Measurements from ENCODE around the gene TOE1.
"Not testable (repeated sequence)": the region's sequence is repeated elsewhere in the genome, so short reads cannot be mapped to it uniquely, and the experiment has no call there.

TOE1 gene

GRCh38 chr1:45354838-45355237 is 14.9 kb downstream of the TOE1 start:
- H3K4me3 ChIP-seq (ENCODE audit: low read depth, low read length) = no peak overlapping the region

DNA sequence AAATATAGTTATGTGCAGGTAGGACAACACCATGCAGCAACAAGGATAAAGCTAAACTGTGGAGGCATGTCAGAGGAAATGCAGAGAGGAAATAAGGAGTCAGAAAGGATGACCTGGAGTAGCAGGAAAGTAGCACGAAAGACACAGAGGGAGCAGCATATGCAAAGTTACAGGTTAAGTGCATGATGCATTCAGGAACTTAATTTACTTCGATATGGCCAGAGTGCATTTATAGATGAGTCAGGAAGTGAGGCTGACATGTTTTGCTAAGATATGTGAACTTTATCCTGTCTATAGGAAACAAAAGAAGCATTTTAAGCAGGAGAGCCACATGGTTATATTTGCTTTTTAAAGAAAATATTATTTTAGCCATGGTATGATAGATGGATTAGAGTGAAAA is 15.7 kb downstream of the TOE1 start:
- no peak overlapping the region for H3K4me3 ChIP-seq (ENCODE audit: low read depth, low read length)

DNA sequence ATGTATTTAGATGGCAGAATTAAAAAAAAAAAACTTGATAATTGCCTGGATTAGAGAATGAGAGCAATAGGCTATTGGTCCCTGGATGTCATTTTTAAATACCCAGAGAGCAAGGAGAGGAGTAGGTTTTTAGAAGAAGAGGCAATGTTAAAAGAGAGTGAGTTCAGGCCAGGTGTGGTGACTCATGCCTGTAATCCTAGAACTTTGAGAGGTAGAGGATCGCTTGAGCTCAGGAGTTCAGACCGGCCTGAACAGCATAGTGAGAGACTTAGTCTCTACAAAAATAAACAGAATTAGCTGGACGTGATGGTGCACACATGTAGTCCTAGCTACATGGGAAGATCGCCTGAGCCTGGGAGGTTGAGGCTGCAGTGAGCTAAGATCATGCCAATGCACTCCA is 16.2 kb downstream of the TOE1 start:
- no peak overlapping the region for H3K4me3 ChIP-seq (ENCODE audit: low read depth, low read length)

GRCh38 chr1:45359882-45360513 is 20.0 kb downstream of the TOE1 start:
- H3K4me3 ChIP-seq (ENCODE audit: low read depth, low read length) = no peak overlapping the region

DNA sequence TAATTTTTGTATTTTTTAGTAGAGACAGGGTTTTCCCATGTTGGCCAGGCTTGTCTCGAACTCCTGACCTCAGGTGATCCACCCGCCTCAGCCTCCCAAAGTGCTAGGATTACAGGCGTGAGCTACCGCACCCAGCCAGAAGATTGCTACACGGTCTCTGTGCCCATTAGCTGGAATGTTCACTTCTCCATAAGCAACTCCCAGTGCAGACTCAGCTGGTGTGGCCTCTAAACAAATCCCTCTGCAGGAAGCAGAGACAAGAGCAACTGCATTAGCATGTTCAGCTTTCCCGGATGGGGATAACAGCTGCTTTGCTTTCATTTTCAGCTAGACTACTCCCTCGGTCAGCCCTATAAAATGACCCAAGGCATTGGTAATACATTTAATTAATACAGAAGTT is 21.0 kb downstream of the TOE1 start:
- H3K4me3 ChIP-seq (ENCODE audit: low read depth, low read length) = not testable (repeated sequence)

DNA sequence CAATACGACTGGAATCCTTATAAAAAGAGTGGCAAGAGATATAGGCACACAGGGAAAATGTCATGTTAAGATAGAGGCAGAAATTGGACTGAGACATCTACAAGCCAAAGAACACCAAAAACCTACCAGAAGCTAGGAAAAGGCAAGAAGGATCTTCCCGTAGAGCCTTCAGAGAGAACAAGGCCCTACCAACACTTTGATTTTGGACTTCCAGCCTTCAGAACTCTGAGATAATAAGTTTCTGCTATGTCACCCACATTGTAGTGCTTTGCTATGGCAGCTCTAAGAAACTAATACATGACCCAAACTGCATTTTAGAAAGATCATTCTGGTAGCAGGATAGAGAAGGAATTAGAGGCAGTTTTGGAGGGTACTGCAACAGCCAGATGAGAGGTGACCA is 24.3 kb downstream of the TOE1 start:
- H3K4me3 ChIP-seq (ENCODE audit: low read depth, low read length) = no peak overlapping the region

- no peak overlapping the region for H3K4me3 ChIP-seq (ENCODE audit: low read depth, low read length)
These were observed 25.1 kb downstream of the TOE1 start for GRCh38 chr1:45365051-45365450.

DNA sequence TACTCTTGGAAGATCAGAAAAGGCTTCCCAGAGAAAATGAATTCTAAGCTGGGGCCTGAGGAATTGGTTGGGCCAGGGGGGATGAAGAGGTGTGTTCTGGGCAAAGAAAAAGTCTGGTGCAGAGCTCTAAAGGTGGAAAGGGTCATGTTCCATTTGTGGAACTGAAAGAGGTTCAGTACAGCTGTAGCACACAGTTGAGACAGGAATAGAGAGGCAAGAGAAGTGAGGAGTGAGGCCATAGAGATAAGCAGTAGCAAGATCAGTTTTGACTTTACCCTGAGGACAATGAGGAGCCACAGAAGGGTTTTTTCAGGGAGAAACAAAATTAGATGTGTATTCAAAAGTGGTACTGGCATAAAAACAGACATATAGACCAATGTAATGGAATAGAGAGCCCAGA is 30.6 kb downstream of the TOE1 start:
- H3K4me3 ChIP-seq (ENCODE audit: low read depth, low read length) = no peak overlapping the region

DNA sequence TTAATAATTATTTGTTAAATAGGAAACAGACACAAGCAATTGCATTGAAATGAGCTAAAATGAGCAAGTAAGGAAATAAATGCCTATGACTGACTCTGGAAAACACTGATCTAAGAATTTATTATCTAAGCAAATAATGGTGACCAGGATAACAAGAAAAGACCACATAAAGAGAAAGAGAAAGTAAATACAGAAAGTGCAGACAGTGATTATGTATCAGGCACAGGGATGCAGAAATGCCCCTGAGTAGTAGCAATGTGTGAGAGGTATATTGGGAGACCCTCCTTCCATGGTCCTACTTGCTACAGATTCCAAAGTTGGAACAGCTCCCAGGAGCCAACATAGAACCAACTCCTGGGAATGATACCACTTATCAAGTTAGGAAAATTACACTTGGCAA is 33.6 kb downstream of the TOE1 start:
- no peak overlapping the region for H3K4me3 ChIP-seq (ENCODE audit: low read depth, low read length)

DNA sequence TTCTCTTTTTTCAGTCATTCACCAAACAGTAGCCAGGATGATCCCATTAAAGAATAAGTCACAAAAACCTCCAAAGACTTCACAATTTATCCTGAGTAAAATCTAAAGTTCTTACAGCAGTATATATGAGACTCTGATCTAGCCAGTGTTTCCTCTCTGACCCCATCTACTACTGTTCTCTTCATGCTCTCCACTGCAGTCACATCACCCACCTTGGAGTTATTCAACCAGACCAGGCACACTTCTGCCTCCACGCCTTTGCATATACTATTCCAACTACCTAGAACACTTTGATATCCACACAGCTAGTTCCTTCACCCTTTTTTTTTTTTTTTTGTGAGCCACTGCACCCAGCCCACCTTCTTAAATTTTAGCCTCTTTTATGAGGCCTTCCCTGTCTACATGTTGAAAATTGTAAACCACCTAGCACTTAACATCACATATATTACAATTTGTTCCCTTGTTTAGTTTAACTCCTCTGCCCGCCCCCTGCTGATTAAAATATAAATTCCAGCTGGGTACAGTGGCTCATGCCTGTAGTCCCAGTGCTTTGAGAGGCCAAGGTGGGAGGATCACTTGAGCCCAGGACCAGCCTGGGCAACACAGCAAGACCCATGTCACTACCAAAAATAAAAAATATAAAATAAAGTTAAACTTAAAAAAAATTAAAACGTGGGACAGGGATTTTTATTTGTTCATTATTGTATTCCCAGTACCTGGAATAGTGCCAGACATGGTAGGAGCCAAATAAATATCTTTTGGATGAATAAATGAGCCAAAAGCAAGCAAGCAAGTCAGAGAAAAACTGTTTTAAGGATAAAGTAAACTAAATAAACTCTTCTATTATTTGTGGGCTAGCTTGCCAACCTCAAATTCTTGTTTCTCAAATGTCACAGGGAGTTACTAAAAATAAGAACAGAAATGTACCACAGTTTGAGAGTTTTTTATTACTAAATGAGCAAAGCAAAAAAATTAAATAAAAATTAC is 35.4 kb downstream of the TOE1 start:
- H3K4me3 ChIP-seq (ENCODE audit: low read depth, low read length) = no peak overlapping the region

DNA sequence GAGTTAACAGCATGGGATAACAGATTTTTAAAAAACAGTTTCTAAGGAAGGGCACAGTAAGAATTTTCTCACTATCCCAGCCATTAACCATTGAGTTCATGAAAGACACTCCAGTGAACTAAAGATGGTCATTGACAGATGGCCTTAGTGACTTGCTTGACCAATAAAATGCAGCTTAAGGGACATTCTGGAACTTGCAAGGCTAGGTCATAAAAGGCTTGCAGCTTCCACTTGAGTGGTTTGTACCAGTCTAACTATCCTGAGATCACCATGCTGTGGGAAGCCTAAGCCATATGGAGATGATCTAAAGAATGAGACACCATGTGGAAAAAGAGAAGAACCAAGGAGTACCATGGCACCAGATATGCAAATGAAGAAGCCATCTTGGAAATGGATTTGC is 38.2 kb downstream of the TOE1 start:
- no peak overlapping the region for H3K4me3 ChIP-seq (ENCODE audit: low read depth, low read length)

- H3K4me3 ChIP-seq (ENCODE audit: low read depth, low read length) = no peak overlapping the region
These were observed 39.6 kb downstream of the TOE1 start for GRCh38 chr1:45379524-45379923.

DNA sequence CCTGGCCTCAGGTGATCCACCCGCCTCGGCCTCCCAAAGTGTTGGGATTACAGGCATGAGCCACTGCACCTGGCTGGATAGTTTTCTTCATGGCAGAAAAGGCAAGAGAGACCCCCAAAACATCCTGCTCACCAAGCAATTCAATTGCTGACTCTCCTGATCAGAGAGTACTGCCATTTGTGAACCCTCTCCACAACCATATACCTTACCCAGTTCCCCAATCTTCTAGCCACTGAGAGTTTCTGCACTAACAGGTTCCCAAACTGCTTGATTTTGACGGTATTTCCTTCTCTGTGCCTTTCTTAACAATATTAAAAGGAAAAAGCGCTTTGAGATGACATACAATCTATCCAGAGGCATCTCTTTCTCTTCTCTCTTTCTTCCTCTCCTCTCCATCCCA is 40.2 kb downstream of the TOE1 start:
- H3K4me3 ChIP-seq (ENCODE audit: low read depth, low read length) = no peak overlapping the region

GRCh38 chr1:45380730-45381129 is 40.8 kb downstream of the TOE1 start:
- H3K4me3 ChIP-seq (ENCODE audit: low read depth, low read length) = no peak overlapping the region

DNA sequence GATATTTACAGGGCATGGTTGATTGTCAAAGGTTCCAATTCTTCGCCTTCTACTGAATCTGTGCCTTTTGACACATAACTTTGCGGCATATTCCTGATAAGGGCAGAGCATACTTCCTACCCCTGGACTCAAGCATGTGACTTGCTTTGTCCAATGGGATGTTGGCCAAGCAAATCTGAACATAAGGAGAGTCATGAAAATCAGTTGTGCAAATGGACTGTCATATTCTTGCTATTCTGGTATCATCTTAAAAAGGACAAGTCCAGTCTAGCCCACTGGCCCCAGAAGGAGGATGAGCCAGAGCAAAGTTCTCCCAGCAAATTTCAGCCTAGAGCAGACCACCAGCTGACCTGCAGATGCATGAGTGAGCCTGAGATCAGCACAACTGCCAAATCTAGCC is 41.3 kb downstream of the TOE1 start:
- no peak overlapping the region for H3K4me3 ChIP-seq (ENCODE audit: low read depth, low read length)

DNA sequence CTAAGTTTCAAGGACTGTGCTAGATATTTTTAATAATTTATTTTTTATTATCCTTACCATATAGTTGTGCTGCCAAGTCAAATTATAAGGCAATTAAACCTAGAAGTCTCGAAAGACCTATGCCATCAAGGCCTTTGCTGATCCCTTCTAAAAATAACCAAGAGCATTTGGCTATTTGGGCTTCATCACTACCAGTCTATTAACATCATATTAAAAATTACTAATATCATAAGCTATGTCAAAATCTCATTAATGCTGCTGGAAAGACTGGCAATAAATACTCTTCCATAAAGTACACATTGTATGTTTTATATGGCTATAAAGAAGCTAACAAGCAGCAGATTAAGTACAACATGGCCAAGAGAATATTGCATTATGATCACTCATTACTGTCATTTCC is 43.2 kb downstream of the TOE1 start:
- no peak overlapping the region for H3K4me3 ChIP-seq (ENCODE audit: low read depth, low read length)

DNA sequence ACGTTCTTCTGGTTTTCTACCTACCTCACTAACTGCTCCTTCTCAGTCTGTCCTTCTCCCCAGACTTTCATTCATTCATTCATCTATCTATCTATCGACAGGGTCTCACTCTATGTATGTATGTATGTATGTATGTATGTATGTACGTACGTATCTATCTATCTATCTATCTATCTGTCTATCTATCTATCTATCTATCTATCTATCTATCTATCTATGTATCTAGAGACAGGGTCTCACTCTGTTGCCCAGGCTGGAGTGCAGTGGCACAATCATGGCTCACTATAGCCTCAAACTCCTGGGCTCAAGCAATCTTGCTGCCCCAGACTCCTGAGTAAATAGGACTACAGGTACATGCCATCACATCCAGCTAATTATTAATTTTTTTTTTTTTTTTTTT is 44.2 kb downstream of the TOE1 start:
- H3K4me3 ChIP-seq (ENCODE audit: low read depth, low read length) = not testable (repeated sequence)

DNA sequence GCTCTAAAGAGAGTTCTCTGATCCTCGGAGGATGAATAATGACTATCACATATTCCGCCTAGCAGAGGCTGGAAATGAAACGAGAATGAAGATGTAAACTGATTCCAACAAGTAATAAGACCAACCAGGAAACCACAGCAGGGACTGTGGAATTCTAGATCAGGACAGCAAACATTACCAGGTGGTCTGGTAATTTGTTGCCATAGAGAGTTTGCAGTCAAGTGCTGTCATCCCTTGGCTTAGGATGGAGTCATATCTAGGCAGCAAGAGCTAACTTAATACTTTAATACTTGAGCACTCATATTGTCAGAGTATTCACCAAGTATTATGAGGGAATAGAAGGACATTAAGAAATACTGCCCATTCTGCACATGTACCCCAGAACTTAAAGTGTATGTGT is 45.3 kb downstream of the TOE1 start:
- no peak overlapping the region for H3K4me3 ChIP-seq (ENCODE audit: low read depth, low read length)

DNA sequence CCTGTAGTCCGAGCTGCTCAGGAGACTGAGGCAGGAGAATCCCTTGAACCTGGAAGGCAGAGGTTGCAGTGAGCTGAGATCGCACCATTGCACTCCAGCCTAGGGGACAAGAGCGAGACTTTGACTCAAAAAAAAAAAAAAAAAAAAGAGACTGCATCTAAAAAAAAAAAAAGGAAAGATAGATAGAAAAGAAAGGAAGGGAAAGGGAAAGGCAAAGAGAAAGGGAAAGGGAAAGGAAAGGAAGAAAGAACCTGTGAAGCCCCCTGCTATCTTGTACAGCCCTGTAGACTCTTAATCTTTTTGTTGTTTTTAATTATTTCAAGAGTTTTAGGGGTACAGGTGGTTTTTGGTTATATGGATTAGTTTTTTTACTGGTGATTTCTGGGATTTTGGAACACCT is 46.2 kb downstream of the TOE1 start:
- no peak overlapping the region for H3K4me3 ChIP-seq (ENCODE audit: low read depth, low read length)

Measured in iPS-11a (cell line).